Hepatocyte (in vitro differentiated cells): ENCODE data around the gene MADD.

Experiments used
- EZH2 ChIP-seq: fragments of 200-600 bp; sonication (generic); IDR thresholded peaks from 2 replicates; pipeline ENCODE4 v1.6.1; 2016; ENCODE audit warnings: antibody characterized with exemption, mild to moderate bottlenecking, borderline replicate concordance
- EZH2phosphoT487 ChIP-seq: fragments of 200-600 bp; sonication (generic); IDR thresholded peaks from one replicate; pipeline ENCODE4 v1.6.1; 2018; ENCODE audit warnings: antibody characterized with exemption, mild to moderate bottlenecking, low read depth, moderate library complexity; ENCODE audit not compliant: unreplicated experiment, severe bottlenecking
- TF ChIP-seq, protein P1 (sequence below): fragments of 200-600 bp; sonication (generic); IDR thresholded peaks from 2 replicates; pipeline ENCODE4 v1.5.1; 2016; ENCODE audit warnings: antibody characterized with exemption, mild to moderate bottlenecking; ENCODE audit not compliant: poor library complexity

DNA sequence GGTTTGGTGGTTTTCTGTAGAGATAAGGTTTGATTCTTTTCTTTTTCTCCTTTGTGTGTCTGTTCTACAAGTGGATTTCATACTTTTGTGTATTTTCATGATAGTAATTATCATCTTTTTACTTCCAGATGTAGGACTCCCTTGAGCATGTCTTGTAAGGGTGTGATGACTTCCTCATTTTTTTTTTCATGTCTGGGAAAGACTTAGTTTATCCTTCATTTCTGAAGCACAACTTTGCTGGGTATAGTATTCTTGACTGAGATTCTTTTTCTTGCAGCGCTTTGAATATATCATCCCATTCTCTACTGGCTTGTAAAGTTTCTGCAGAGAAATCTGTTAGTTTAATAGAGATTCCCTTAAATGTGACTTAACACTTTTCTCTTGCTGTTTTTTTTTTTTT is 32.9 kb downstream of the MADD start:
- TF ChIP-seq, protein P1, sequence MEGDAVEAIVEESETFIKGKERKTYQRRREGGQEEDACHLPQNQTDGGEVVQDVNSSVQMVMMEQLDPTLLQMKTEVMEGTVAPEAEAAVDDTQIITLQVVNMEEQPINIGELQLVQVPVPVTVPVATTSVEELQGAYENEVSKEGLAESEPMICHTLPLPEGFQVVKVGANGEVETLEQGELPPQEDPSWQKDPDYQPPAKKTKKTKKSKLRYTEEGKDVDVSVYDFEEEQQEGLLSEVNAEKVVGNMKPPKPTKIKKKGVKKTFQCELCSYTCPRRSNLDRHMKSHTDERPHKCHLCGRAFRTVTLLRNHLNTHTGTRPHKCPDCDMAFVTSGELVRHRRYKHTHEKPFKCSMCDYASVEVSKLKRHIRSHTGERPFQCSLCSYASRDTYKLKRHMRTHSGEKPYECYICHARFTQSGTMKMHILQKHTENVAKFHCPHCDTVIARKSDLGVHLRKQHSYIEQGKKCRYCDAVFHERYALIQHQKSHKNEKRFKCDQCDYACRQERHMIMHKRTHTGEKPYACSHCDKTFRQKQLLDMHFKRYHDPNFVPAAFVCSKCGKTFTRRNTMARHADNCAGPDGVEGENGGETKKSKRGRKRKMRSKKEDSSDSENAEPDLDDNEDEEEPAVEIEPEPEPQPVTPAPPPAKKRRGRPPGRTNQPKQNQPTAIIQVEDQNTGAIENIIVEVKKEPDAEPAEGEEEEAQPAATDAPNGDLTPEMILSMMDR = no peak
- no peak for TF ChIP-seq EZH2
- TF ChIP-seq EZH2phosphoT487 = no peak
